Cardiac fibroblast (primary cell): Measurements from ENCODE around the gene CYB561D2.

Source experiments
- DNase-seq, 2 donors: peaks; one replicate each; pipeline versions ENCODE4 v3.0.0 to v3.0.0-alpha.2; 2010; ENCODE audit warnings: low read depth in 2 of 2
- H3K4me3 ChIP-seq, 2 donors: replicated peaks in 1 of 2; 1 replicate in 1 of 2; 2 replicates in 1 of 2; pipeline ENCODE4 v1.5.1; 2011; ENCODE audit warnings: low read depth in 2 of 2, low read length in 2 of 2, mild to moderate bottlenecking in 2 of 2, moderate library complexity in 1 of 2
- TF ChIP-seq, protein P1 (sequence below): IDR thresholded peaks from one replicate; pipeline ENCODE4 v1.5.1; 2011; ENCODE audit warnings: low read depth, mild to moderate bottlenecking, low read length, inconsistent platforms

Gene CYB561D2

DNA sequence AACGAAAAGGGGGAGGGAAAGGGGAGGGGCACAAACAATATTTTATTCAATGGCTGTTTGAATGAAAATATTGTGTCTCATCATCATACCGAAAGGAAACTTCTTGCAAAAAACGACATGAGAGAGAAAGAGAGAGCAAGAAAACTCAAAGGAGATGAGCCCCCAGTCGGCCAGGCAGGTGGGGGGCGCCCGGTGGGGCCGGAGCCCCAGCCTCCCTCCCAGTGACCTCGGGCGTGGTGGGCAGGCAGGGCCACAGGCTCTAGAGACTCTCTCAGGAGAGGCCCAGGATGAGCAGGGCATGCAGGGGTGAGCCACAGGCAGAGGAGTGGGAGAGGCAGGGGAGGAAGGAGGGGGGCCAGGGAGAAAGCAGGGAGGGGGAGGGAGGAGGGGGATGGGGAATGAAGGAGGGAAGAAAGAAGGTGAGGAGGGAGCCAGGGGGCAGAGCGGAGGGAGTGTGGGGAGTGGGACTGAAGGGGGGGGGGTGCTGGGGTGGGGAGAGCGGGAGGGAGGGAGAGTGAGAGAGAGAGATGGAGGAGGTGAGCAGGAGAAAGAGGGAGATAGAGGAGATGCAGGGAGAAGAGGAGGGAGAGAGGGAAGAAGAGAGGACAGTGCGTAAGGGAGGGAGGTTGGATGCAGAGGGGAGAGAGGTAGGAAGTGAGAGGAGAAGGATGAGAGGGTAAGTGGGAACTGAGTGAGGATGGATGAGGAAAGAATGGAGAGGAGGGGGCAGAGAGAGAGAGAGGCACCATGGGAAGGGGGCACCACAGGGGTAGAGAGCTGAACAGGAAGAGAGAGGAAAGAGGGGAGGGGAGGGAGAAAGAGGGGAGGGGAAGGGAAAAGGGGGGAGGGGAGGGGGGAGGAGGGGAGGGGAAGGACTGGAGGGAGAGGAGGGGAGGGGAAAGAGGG, 22.7 kb downstream of the CYB561D2 start:
- H3K4me3 ChIP-seq, result no peak overlapping the region
- no peak for DNase-seq
- TF ChIP-seq, protein P1, sequence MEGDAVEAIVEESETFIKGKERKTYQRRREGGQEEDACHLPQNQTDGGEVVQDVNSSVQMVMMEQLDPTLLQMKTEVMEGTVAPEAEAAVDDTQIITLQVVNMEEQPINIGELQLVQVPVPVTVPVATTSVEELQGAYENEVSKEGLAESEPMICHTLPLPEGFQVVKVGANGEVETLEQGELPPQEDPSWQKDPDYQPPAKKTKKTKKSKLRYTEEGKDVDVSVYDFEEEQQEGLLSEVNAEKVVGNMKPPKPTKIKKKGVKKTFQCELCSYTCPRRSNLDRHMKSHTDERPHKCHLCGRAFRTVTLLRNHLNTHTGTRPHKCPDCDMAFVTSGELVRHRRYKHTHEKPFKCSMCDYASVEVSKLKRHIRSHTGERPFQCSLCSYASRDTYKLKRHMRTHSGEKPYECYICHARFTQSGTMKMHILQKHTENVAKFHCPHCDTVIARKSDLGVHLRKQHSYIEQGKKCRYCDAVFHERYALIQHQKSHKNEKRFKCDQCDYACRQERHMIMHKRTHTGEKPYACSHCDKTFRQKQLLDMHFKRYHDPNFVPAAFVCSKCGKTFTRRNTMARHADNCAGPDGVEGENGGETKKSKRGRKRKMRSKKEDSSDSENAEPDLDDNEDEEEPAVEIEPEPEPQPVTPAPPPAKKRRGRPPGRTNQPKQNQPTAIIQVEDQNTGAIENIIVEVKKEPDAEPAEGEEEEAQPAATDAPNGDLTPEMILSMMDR, result no peak

DNA sequence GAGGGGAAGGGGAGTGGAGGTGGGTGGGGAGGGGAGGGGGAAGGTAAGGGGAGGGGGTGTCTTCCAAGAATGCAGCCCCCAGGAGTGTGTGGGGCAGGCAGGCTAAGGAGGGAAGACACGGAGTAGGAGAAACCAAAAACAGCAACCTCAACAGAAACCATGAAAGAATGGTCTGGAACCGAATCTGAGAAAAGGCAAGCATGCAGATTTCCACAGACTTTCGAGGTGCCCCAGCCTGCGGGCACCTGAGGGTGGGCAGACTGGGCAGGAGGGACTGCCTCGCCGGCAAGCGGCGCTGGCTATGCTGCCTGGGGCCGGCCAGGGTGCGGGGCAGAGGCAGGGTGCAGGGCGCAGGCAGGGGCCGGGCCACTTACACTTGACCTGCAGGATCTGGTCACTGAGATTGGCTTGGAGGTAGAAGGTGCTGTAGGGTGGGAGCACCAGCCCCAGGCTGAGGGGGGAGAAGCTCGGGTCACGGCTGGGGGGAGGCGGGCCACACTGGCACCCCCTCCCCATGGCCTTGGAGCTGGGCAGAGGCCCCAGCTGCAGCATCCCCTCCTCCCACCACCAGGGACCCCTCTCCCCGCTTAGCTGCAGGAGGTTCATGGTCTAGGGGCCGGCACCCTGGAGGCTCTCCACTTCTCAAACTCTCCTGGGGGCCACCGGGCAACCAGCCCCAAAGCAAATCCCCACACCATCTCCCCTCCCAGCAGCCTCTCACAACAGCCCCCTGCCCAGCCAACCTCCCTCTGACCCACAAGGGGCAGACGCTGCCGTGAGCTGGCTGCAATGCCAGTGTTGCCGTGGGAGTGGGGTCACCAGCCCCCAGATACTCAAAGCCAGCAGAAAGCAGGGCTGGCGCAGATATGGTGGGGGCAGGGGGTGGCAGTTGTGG, 23.9 kb downstream of the CYB561D2 start:
- TF ChIP-seq, protein P1, result no peak
- no peak overlapping the region for H3K4me3 ChIP-seq
- no peak for DNase-seq

DNA sequence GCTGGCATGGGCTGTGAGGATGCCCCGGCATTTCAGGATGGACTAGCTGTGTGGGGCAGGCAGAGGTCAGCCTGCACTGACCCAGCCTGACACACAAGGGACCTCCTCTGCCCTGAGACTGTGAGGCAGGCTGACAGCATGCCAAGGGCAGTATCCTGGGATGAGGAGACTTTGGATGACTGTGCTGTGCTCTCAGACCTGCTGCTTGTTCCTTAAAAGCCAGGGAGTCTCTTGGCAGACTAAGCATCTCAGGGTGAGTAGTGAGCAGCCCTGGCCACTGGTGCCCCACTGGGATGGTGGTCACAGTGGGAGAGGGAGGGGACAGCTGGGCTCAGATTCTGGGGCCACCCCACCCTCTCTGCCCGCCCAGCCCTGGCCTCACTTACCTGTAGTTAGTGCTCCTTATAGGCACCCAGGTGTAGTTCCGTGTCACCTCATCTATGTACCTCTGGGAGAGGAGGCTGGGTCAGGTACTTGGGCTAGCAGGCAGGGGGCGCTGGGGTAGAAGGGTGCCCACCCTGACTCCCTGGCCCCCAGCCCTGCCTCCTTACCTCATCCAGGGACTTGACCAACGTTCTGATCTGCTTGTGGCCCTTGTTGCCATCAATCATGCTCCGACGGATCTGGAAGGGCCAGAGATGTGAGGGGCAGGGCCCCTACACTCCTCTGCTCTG, 24.7 kb downstream of the CYB561D2 start:
- DNase-seq, result no peak
- no peak overlapping the region for H3K4me3 ChIP-seq
- TF ChIP-seq, protein P1, result no peak

DNA sequence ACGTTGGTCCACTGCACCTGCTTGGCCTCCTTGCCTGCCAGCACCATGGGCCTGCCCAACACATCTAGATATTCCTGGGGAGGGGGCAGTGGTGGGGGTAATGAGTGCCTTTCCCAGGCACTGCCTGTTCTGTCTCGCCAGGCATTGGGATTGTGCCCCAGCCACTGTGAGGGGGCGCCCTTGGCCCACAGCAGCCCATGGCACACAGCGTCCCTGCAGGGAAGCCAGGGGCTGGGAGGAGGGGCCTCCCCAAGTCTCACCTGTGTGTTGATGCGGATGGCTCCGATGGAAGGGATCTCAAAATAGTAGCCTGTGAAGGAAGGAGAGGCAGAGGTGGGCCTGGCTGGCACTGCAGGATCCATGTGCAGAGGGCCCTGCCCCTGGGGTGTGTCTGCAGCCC, 27.4 kb downstream of the CYB561D2 start:
- no peak overlapping the region for H3K4me3 ChIP-seq
- no peak for DNase-seq
- TF ChIP-seq, protein P1, result no peak

DNA sequence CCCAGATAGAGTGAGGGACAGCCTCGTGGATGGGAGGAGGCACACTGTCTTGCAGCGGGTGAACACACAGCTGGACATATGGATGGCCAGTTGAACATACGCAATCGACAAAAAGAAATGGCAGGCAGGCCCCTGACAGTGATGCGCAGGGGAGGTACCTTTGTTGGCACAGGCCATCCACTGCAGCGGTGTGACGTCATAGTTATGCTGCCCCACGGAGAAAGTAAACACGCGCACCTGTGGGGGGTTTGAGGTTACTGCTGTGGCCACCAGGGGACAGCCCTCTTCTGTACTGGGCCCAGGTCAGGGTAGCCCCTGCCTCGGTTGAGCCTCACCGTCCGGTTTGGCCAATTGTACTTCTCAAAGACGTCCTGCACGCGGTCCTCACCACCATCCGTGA, 28.1 kb downstream of the CYB561D2 start:
- TF ChIP-seq, protein P1, result no peak
- DNase-seq, result no peak
- no peak overlapping the region for H3K4me3 ChIP-seq

DNA sequence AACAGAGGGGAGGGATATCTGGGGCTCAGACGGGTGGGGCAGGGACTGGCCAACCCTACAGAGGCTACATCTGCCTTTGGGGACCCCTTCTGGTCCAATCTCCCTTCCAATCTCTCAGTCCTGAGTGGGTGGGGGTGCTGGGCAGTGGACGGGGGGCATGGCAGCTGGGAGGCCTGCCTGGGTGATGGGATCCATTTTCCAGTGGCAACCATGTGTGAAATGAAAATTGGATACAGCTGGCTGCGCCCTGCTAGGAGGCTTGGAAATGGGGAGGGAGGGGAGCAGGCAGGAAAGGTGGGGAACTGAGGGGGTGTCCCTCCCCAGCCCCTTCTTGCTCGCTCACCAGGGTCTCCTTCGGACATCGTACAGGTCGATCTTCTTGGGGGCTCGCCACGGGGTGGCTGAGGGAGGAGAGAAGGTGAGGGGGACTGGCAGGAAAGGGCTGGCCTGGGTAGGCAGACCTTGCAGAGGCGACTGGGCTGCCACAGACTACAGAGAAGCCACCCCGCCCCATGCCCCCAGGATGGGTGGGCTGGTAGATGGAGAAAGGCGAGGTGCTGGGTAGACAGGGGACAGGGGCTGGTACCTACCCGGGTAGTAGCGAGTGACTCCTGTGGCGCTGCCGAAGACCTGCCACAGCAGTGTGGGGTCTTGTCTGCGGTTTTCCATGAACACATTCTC, 29.9 kb downstream of the CYB561D2 start:
- TF ChIP-seq, protein P1, result no peak
- no peak for DNase-seq
- no peak overlapping the region for H3K4me3 ChIP-seq
